Neural crest cell (in vitro differentiated cells): ENCODE measurements around the gene RNU11. TPM values are rescaled to one million over a fixed set of nuclear protein-coding genes. Genes with fewer than 3 reads are reported as not detected.
"Not testable (repeated sequence)": the region's sequence is repeated elsewhere in the genome, so short reads cannot be mapped to it uniquely, and the experiment has no call there.

ENCODE experiments used
- DNase-seq: peaks from one replicate; pipeline ENCODE4 v3.0.0; 2021; ENCODE audit warnings: low read depth, mixed read lengths, low spot score
- H3K27ac Mint-ChIP-seq: one replicate; pipeline ENCODE4 v1.8.0; 2021; ENCODE audit warnings: mild to moderate bottlenecking, mixed read lengths; ENCODE audit not compliant: unreplicated experiment
- H3K27me3 Mint-ChIP-seq: 2 replicates; pipeline ENCODE4 v1.8.0; 2021; ENCODE audit warnings: low read depth, mild to moderate bottlenecking, mixed read lengths
- H3K36me3 Mint-ChIP-seq: 2 replicates; pipeline ENCODE4 v1.8.0; 2021; ENCODE audit warnings: low read depth, mild to moderate bottlenecking, mixed read lengths
- H3K4me1 Mint-ChIP-seq: 2 replicates; pipeline ENCODE4 v1.8.0; 2021; ENCODE audit warnings: mixed read lengths
- H3K4me3 Mint-ChIP-seq: one replicate; pipeline ENCODE4 v1.8.0; 2021; ENCODE audit warnings: mild to moderate bottlenecking, mixed read lengths
- H3K9me3 Mint-ChIP-seq: 2 replicates; pipeline ENCODE4 v1.8.0; 2021; ENCODE audit warnings: mixed read lengths
- CTCF ChIP-seq: fragments of 200-600 bp; sonication (generic); conservative IDR thresholded peaks from 2 replicates; pipeline ENCODE4 v1.5.0; 2021; ENCODE audit warnings: antibody characterized with exemption, mild to moderate bottlenecking
- total RNA-seq: library from RNA; stranded (reverse); gene quantifications from 2 replicates; pipeline ENCODE4 v1.2.1, GENCODE V29; 2021

The RNU11 gene
- total RNA-seq, 1 donor from 2014 or later = not detected

GRCh38 chr1:28666806-28667205 is 18.4 kb downstream of the RNU11 start:
- DNase-seq = no peak
- Mint-ChIP-seq H3K9me3 (no peaks in the 10 kb centered on the region), H3K4me3 (peak overlapping the region; percentile 9), H3K27me3 (no peaks in the 10 kb centered on the region), H3K36me3 (no peaks in the 10 kb centered on the region), H3K27ac (no peak overlapping the region), H3K4me1 (peaks cover 29% of the 10 kb centered on the region)
- no peak for TF ChIP-seq CTCF

- no peaks in the 10 kb centered on the region for H3K36me3 Mint-ChIP-seq
- peaks cover 29% of the 10 kb centered on the region for H3K4me1 Mint-ChIP-seq
- peak; percentile 77 for DNase-seq
- no peaks in the 10 kb centered on the region for H3K9me3 Mint-ChIP-seq
- peak; percentile 8 for TF ChIP-seq CTCF
- H3K4me3 Mint-ChIP-seq = peak within 1 kb of the TSS; percentile 89
- no peaks in the 10 kb centered on the region for H3K27me3 Mint-ChIP-seq
- H3K27ac Mint-ChIP-seq = peak within 1 kb of the TSS; percentile 98
Measured at GRCh38 chr1:28668191-28668955, 20.0 kb downstream of the RNU11 start, which contains the start of gene GMEB1. GMEB1 (plus strand) TSS chr1:28668784; CDS start chr1:28683613, 14,829 bp downstream.

- peak overlapping the region; percentile 85 for H3K4me3 Mint-ChIP-seq
- DNase-seq = peak; percentile 45
- peak overlapping the region; percentile 98 for H3K27ac Mint-ChIP-seq
- H3K27me3 Mint-ChIP-seq = no peaks in the 10 kb centered on the region
- no peaks in the 10 kb centered on the region for H3K36me3 Mint-ChIP-seq
- peaks cover 28% of the 10 kb centered on the region for H3K4me1 Mint-ChIP-seq
- H3K9me3 Mint-ChIP-seq = no peaks in the 10 kb centered on the region
- TF ChIP-seq CTCF = no peak
Measured at GRCh38 chr1:28668956-28669723, 20.7 kb downstream of the RNU11 start.

GRCh38 chr1:28671254-28671780 is 22.9 kb downstream of the RNU11 start:
- peak overlapping the region; percentile 83 for H3K4me3 Mint-ChIP-seq
- no peaks in the 10 kb centered on the region for H3K36me3 Mint-ChIP-seq
- no peak overlapping the region for H3K27ac Mint-ChIP-seq
- peaks cover 19% of the 10 kb centered on the region for H3K4me1 Mint-ChIP-seq
- TF ChIP-seq CTCF = no peak
- no peaks in the 10 kb centered on the region for H3K9me3 Mint-ChIP-seq
- no peaks in the 10 kb centered on the region for H3K27me3 Mint-ChIP-seq
- DNase-seq = no peak

- not testable (repeated sequence) for H3K27me3 Mint-ChIP-seq, H3K27ac Mint-ChIP-seq, H3K9me3 Mint-ChIP-seq, DNase-seq, H3K36me3 Mint-ChIP-seq, H3K4me3 Mint-ChIP-seq
- H3K4me1 Mint-ChIP-seq = peaks cover 17% of the 10 kb centered on the region
Measured at GRCh38 chr1:28672971-28673370, 24.6 kb downstream of the RNU11 start.
